Lower lobe of right lung (tissue), 2 donors: ENCODE results near the gene ZNF454. TPM values are rescaled to one million over a fixed set of nuclear protein-coding genes. Genes with fewer than 3 reads are reported as not detected.

Experiments used
- ATAC-seq, 2 donors: fragments of 200-7000 bp; cut with Tn5 transposase; one replicate each; pipeline ENCODE4 v1.9.1; 2020 to 2022; ENCODE audit warnings: mild to moderate bottlenecking in 2 of 2, moderate library complexity in 2 of 2
- DNase-seq: peaks from one replicate; pipeline ENCODE4 v3.0.0-alpha.2; 2020
- H3K27ac ChIP-seq: fragments of 200-600 bp; one replicate; pipeline ENCODE4 v1.8.0; 2022
- H3K27me3 ChIP-seq: fragments of 200-600 bp; one replicate; pipeline ENCODE4 v1.8.0; 2022; ENCODE audit warnings: low read depth
- H3K36me3 ChIP-seq: fragments of 200-600 bp; one replicate; pipeline ENCODE4 v1.8.0; 2022; ENCODE audit warnings: mild to moderate bottlenecking
- H3K4me1 ChIP-seq: fragments of 200-600 bp; one replicate; pipeline ENCODE4 v1.8.0; 2022
- H3K4me3 ChIP-seq: fragments of 200-600 bp; one replicate; pipeline ENCODE4 v1.8.0; 2022; ENCODE audit warnings: mild to moderate bottlenecking
- H3K9me3 ChIP-seq: fragments of 200-600 bp; one replicate; pipeline ENCODE4 v1.8.0; 2022
- CTCF ChIP-seq: fragments of 200-600 bp; IDR thresholded peaks from one replicate; pipeline ENCODE4 v1.8.0; 2022; ENCODE audit warnings: antibody characterized with exemption, mild to moderate bottlenecking
- intact Hi-C: fragments of 100-400 bp; cut with DNase I; formaldehyde crosslinking; loops from one replicate; pipeline ENCODE4 v1.11.0; 2022
- total RNA-seq: library from RNA; stranded (reverse); fragmentation: NEBNext Ultra II Directional; extraction: Animal tissue kit (Norgen Biotek cat#: 25700); gene quantifications from one replicate; pipeline ENCODE4 v1.2.1, GENCODE V29; 2021
- donor health status: DM: no; HTN: yes; CAD: no; lungs with severe emphysema.

ZNF454 gene
- total RNA-seq, 1 donor from 2014 or later: 2.6 TPM

GRCh38 chr5:178990491-178990890 is 49.5 kb downstream of the ZNF454 start:
- peaks cover 27% of the 10 kb centered on the region for H3K9me3 ChIP-seq
- ATAC-seq (no peak), DNase-seq (no peak)
- H3K4me1 ChIP-seq: no peaks in the 10 kb centered on the region
- peaks cover 21% of the 10 kb centered on the region for H3K27me3 ChIP-seq
- no peak overlapping the region for H3K27ac ChIP-seq
- no peak overlapping the region for H3K4me3 ChIP-seq
- TF ChIP-seq CTCF: no peak
- H3K36me3 ChIP-seq: no peaks in the 10 kb centered on the region
- intact Hi-C loops: no loop called here

GRCh38 chr5:178991190-178992145 is 50.5 kb downstream of the ZNF454 start:
- Histone ChIP-seq H3K4me3 (no peak overlapping the region), H3K36me3 (no peaks in the 10 kb centered on the region), H3K9me3 (peaks cover 19% of the 10 kb centered on the region), H3K4me1 (no peaks in the 10 kb centered on the region), H3K27ac (no peak overlapping the region), H3K27me3 (peaks cover 31% of the 10 kb centered on the region)
- intact Hi-C loops: no loop called here
- no peak for ATAC-seq
- DNase-seq: no peak
- no peak for TF ChIP-seq CTCF

- intact Hi-C loops: no loop called here
- DNase-seq: no peak
- no peak for TF ChIP-seq CTCF
- ATAC-seq: no peak
- Histone ChIP-seq H3K9me3 (peaks cover 10% of the 10 kb centered on the region), H3K27ac (no peak overlapping the region), H3K27me3 (peaks cover 34% of the 10 kb centered on the region), H3K4me1 (no peaks in the 10 kb centered on the region), H3K4me3 (no peak overlapping the region), H3K36me3 (no peaks in the 10 kb centered on the region)
Measured at GRCh38 chr5:178992291-178992895, 51.4 kb downstream of the ZNF454 start.

GRCh38 chr5:178993236-178993765 is 52.3 kb downstream of the ZNF454 start:
- Histone ChIP-seq H3K9me3 (peaks cover 6% of the 10 kb centered on the region), H3K27me3 (peaks cover 34% of the 10 kb centered on the region), H3K27ac (no peak overlapping the region), H3K4me1 (no peaks in the 10 kb centered on the region), H3K4me3 (no peak overlapping the region), H3K36me3 (no peaks in the 10 kb centered on the region)
- no peak for DNase-seq
- no peak for TF ChIP-seq CTCF
- no peak for ATAC-seq
- intact Hi-C loops: no loop called here

- no peak overlapping the region for H3K27ac ChIP-seq
- peaks cover 34% of the 10 kb centered on the region for H3K27me3 ChIP-seq
- no peaks in the 10 kb centered on the region for H3K9me3 ChIP-seq
- intact Hi-C loops: no loop called here
- no peaks in the 10 kb centered on the region for H3K36me3 ChIP-seq
- H3K4me1 ChIP-seq: no peaks in the 10 kb centered on the region
- ATAC-seq (no peak), DNase-seq (no peak)
- no peak overlapping the region for H3K4me3 ChIP-seq
- no peak for TF ChIP-seq CTCF
Measured at GRCh38 chr5:178993955-178994579, 53.1 kb downstream of the ZNF454 start.
